ENCODE measurements around the gene TLCD3A. TPM values are rescaled to one million over a fixed set of nuclear protein-coding genes. Genes with fewer than 3 reads are reported as not detected.

The TLCD3A gene
- total and polyA plus RNA-seq, 2 donors (not counting 3 experiments of a cell fraction or from before 2014, with no cell fraction given), result 36.6 to 54.1 TPM

DNA sequence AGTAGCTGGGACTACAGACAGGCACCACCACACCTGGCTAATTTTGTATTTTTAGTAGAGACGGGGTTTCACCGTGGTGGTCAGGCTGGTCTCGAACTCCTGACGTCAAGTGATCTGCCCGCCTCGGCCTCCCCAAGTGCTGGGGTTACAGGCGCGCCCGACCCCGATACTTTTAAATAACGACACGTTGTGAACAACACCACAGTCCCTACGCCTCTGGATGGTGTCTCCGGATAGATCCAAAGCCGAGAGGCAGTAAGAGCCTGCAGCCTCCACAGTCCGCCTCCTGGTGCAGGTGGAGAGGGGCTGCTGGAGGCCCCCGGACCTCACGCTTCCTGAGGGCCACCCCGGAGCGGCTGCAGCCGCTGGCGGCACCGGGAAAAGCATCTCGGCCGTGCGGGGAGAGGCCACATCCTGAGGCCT lies 741 bp upstream of the TLCD3A start:
- Histone ChIP-seq H2AFZ (ENCODE audit: low read depth, low read length) (peak overlapping the region; percentile 69), H3K79me2 (ENCODE audit: control insufficient read depth, insufficient read depth, low read length) (peaks cover 32% of the 10 kb centered on the region), H4K20me1 (replicated peaks; ENCODE audit: control insufficient read depth, extremely low read depth, insufficient read depth, low read length) (no peaks in the 10 kb centered on the region), H3K4me2 (ENCODE audit: insufficient read depth, low read length) (peak overlapping the region; percentile 50), H3K9ac (replicated peaks; ENCODE audit: extremely low read depth, insufficient read depth, low read length) (peak overlapping the region; percentile 64), H3K9me3 (replicated peaks; ENCODE audit: control insufficient read depth, insufficient read depth, low read length) (no peaks in the 10 kb centered on the region), H3K9me1 (replicated peaks; ENCODE audit: control insufficient read depth, extremely low read depth, insufficient read depth, low read length) (no peaks in the 10 kb centered on the region), H3K27me3 (ENCODE audit: control insufficient read depth in 2 of 2, insufficient read depth in 2 of 2, low read length in 2 of 2) (no peaks in the 10 kb centered on the region), H3K27ac (ENCODE audit: insufficient read depth, low read depth, low read length) (no peak overlapping the region), H3K4me1 (ENCODE audit: control insufficient read depth, extremely low read depth, insufficient read depth, low read length) (peaks cover 15% of the 10 kb centered on the region), H3K4me3 (replicated peaks in 1 of 3; ENCODE audit: insufficient read depth in 1 of 3, low read depth in 1 of 3, low read length in 3 of 3) (peak overlapping the region; percentile 30 to 91 (median 66)), H3K36me3 (ENCODE audit: control insufficient read depth in 2 of 2, extremely low read depth in 1 of 2, insufficient read depth in 2 of 2, low read length in 2 of 2) (no peaks in the 10 kb centered on the region)
- ChIA-PET CTCF (interaction anchor here (0.8 kb wide), 1 partner anchor 50 kb away, joined by 3 read pairs; the partner anchor contains the start of genes GLOD4 and MRM3), POLR2A (no interaction called here)
- FAIRE-seq (peak; percentile 52), DNase-seq (ENCODE audit: low read depth, low spot score) (no peak)
- BruUV-seq (replicated peaks), result no TSS peak
- intact Hi-C loops (cut with micrococcal nuclease) (no loop called here), dilution Hi-C loops (cut with MboI; ENCODE audit: extremely low pct_ligation_motif_present, low sequenced_read_pairs) (no loop called here)
- no peak for TF ChIP-seq FOS (IDR thresholded peaks at IDR 0.05; ENCODE audit: borderline replicate concordance, insufficient read depth, low read length)
- TF ChIP-seq POLR2AphosphoS5 (IDR thresholded peaks at IDR 0.05; ENCODE audit: insufficient read depth, low read depth, low read length), result no peak
- no peak for TF ChIP-seq EZH2 (IDR thresholded peaks at IDR 0.05; ENCODE audit: borderline replicate concordance, low read depth, low read length, severe bottlenecking)
- no peak for TF ChIP-seq POLR2A (IDR thresholded peaks at IDR 0.05; ENCODE audit: low read depth, low read length)
- no peak for TF ChIP-seq JUN (IDR thresholded peaks at IDR 0.05; ENCODE audit: borderline replicate concordance, insufficient read depth, insufficient read length, low read depth)
- no peak for TF ChIP-seq MYC (IDR thresholded peaks at IDR 0.05; ENCODE audit: low read depth, low read length)
- no peak for TF ChIP-seq CTCF (IDR thresholded peaks at IDR 0.05; ENCODE audit: extremely low read depth in 1 of 2, insufficient read depth in 1 of 2, low read depth in 1 of 2, low read length in 2 of 2)
- no peak for TF ChIP-seq GATA2 (IDR thresholded peaks at IDR 0.05; ENCODE audit: insufficient read depth, insufficient read length, low read depth, low read length)
- TF ChIP-seq, protein P1, sequence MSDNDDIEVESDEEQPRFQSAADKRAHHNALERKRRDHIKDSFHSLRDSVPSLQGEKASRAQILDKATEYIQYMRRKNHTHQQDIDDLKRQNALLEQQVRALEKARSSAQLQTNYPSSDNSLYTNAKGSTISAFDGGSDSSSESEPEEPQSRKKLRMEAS (IDR thresholded peaks at IDR 0.05; ENCODE audit: insufficient read depth, insufficient read length), result no peak

Measured in endothelial cell of umbilical vein (primary cell).